Measurements from ENCODE around the gene COL19A1. TPM values are rescaled to one million over a fixed set of nuclear protein-coding genes. Genes with fewer than 3 reads are reported as not detected.
A peak's percentile ranks its signal among the peaks of the same experiment; 100 is the strongest.

Gene COL19A1
- total and polyA plus RNA-seq, 9 of the 15 experiments (the other 6 are each of a cell fraction or from before 2014, with no cell fraction given), result not detected

GRCh38 chr6:70164556-70164955, 298.2 kb downstream of the COL19A1 start (continued):
- TF ChIP-seq ARNT (IDR thresholded peaks at IDR 0.05) (no peak), ESRRA (IDR thresholded peaks at IDR 0.05; ENCODE audit: borderline replicate concordance, low read depth) (0 out of 2 replicates have a peak, but pooled peaks have one; percentile 42), TFE3 (CRISPR knock-in tag; IDR thresholded peaks at IDR 0.05) (no peak), ARID1B (IDR thresholded peaks at IDR 0.05) (peak; percentile 82), RBBP5 (IDR thresholded peaks at IDR 0.05; ENCODE audit: borderline replicate concordance, insufficient read depth, low read length, poor library complexity, severe bottlenecking) (no peak)

GRCh38 chr6:70166088-70166958, 300.0 kb downstream of the COL19A1 start:
- BruUV-seq (replicated peaks), result no TSS peak
- Histone ChIP-seq H3K36me3 (ENCODE audit: control insufficient read depth, insufficient read depth, low read length) (no peaks in the 10 kb centered on the region), H3K4me1 (replicated peaks in 1 of 2; ENCODE audit: control insufficient read depth in 2 of 2, insufficient read depth in 2 of 2, low read length in 2 of 2) (peaks cover 5 to 27% of the 10 kb centered on the region in 2 experiments), H2AFZ (ENCODE audit: low read depth, low read length) (peak overlapping the region; percentile 69), H3K79me2 (ENCODE audit: control insufficient read depth, insufficient read depth, low read length) (no peaks in the 10 kb centered on the region), H3K4me3 (no peak overlapping the region), H4K20me1 (replicated peaks; ENCODE audit: control insufficient read depth, insufficient read depth, low read length) (no peaks in the 10 kb centered on the region), H3K4me2 (ENCODE audit: insufficient read depth, low read length) (peak overlapping the region; percentile 75), H3K9me1 (ENCODE audit: control insufficient read depth, insufficient read depth, low read length) (no peaks in the 10 kb centered on the region), H3K27me3 (ENCODE audit: control insufficient read depth in 2 of 2, insufficient read depth in 2 of 2, low read length in 2 of 2) (no peaks in the 10 kb centered on the region; a peak in 2 of 5 replicates), H3K9ac (ENCODE audit: insufficient read depth in 1 of 2, low read depth in 2 of 2, low read length in 2 of 2) (no peak overlapping the region), H3K9me3 (replicated peaks; ENCODE audit: control insufficient read depth, insufficient read depth, low read depth, low read length) (no peaks in the 10 kb centered on the region), H3K27ac (ENCODE audit: extremely low read depth, low read depth, low read length) (no peak overlapping the region)
- peak; percentile 84 for ATAC-seq
- ChIA-PET POLR2A (interaction anchor here (1.0 kb wide), 1 partner anchor 9 kb away, joined by 3 read pairs; no protein-coding TSS in a partner anchor), CTCF (ENCODE audit: low intra/inter-chr PET ratio) (interaction anchor here (0.6 to 1.9 kb wide), 3 partner anchors 9 to 434 kb away, joined by 3 to 5 read pairs (median 3); no protein-coding TSS in a partner anchor)
- DNase-seq (ENCODE audit: extremely low read depth in 1 of 4, low spot score in 3 of 4), result peak; percentile 59 to 78 (median 69)
- WGBS (ENCODE audit: insufficient coverage, low coverage, missing lambda C conversion rate), result 7% methylated on average over 23 of the region's 24 CpGs
- FAIRE-seq, result peak; percentile 88
- intact Hi-C loops (cut with micrococcal nuclease) (loop anchor here (2.0 to 5.0 kb wide), 3 partner anchors 58 to 434 kb away; no protein-coding TSS in a partner anchor), in situ Hi-C loops (cut with MboI) (no loop called here)
- TF ChIP-seq ZNF518B (CRISPR knock-in tag; IDR thresholded peaks at IDR 0.05) (no peak), RB1 (IDR thresholded peaks at IDR 0.05; ENCODE audit: low read depth) (0 out of 2 replicates have a peak, but pooled peaks have one; percentile 18), ATF7 (IDR thresholded peaks at IDR 0.05) (peak; percentile 42; the same call in 1 of the 2 replicates), MBD1 (CRISPR knock-in tag; IDR thresholded peaks at IDR 0.05) (0 out of 2 replicates have a peak, but pooled peaks have one; percentile 34), PCBP2 (IDR thresholded peaks at IDR 0.05; ENCODE audit: low read depth, low read length, poor library complexity, severe bottlenecking) (no peak), PHTF2 (CRISPR knock-in tag; IDR thresholded peaks at IDR 0.05) (no peak)
